HEK293T (cell line): ENCODE measurements around the gene EOGT.

Experiments
- CTBP1 ChIP-seq: fragments of 450-650 bp; IDR thresholded peaks from 2 replicates; pipeline ENCODE4 v1.6.1; 2016; ENCODE audit warnings: borderline replicate concordance
- FOXM1 ChIP-seq: fragments of 450-650 bp; IDR thresholded peaks from 2 replicates; pipeline ENCODE4 v1.6.1; 2017; ENCODE audit warnings: mild to moderate bottlenecking, borderline replicate concordance
- HDGF ChIP-seq: fragments of 450-650 bp; IDR thresholded peaks from 2 replicates; pipeline ENCODE4 v1.6.1; 2017; ENCODE audit warnings: antibody characterized with exemption, borderline replicate concordance
- SP1 ChIP-seq: fragments of 450-650 bp; IDR thresholded peaks from 2 replicates; pipeline ENCODE4 v1.6.1; 2017
- SUZ12 ChIP-seq: fragments of 450-650 bp; IDR thresholded peaks from 2 replicates; pipeline ENCODE4 v1.6.1; 2016; ENCODE audit warnings: mild to moderate bottlenecking
- TARDBP ChIP-seq: fragments of 450-650 bp; IDR thresholded peaks from 2 replicates; pipeline ENCODE4 v1.6.1; 2016
- ZNF384 ChIP-seq: fragments of 450-650 bp; IDR thresholded peaks from 2 replicates; pipeline ENCODE4 v1.6.1; 2016

DNA sequence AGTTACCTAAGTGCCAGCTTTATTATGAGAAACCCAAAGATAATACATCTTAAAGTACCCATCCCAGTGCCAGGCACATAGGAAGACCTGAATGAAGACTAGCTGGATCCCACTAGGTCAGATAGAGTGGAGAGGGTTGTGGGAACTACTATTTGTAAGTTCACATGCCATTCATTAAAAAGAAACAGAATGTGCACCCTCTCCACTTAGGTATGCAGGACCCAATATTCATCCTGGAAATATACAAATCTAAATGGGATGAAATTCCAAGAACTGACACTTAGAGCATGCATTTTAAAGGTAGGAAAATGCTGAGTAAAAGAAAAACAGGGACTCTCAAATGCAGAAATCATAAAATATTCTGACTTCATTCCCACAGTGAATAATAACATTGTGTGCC lies 14.3 kb downstream of the EOGT start:
- TF ChIP-seq CTBP1 (no peak), SP1 (no peak), TARDBP (no peak), ZNF384 (no peak), FOXM1 (no peak), SUZ12 (no peak), HDGF (no peak)
